Heart left ventricle (tissue), 16 donors: Measurements from ENCODE around the gene R3HDM2. TPM values are rescaled to one million over a fixed set of nuclear protein-coding genes. Genes with fewer than 3 reads are reported as not detected.
A peak's percentile ranks its signal among the peaks of the same experiment; 100 is the strongest.

Experiments used
- ATAC-seq, 4 donors: fragments of 200-7000 bp; cut with Tn5 transposase; one replicate each; pipeline ENCODE4 v1.9.1; 2020 to 2022; ENCODE audit warnings: moderate library complexity in 4 of 4, mild to moderate bottlenecking in 3 of 4, moderate number of reproducible peaks in 1 of 4
- DNase-seq, 5 donors: peaks; one replicate each; pipeline ENCODE4 v3.0.0-alpha.2; 2020
- H3K27ac ChIP-seq, 12 donors: fragments of 200-600 bp; sonication (generic) in 4 of 12; one replicate each; pipeline versions ENCODE4 v1.5.0 to v1.8.0; 2016 to 2022; ENCODE audit warnings: mild to moderate bottlenecking in 2 of 12
- H3K27me3 ChIP-seq, 9 donors: fragments of 200-600 bp; sonication (generic) in 2 of 9; one replicate each; pipeline versions ENCODE4 v1.5.1 to v1.8.0; 2016 to 2022; ENCODE audit warnings: mild to moderate bottlenecking in 3 of 9
- H3K36me3 ChIP-seq, 9 donors: fragments of 200-600 bp; sonication (generic) in 2 of 9; one replicate each; pipeline versions ENCODE4 v1.5.0 to v1.8.0; 2018 to 2022; ENCODE audit warnings: mild to moderate bottlenecking in 2 of 9
- H3K4me1 ChIP-seq, 12 donors: fragments of 200-600 bp; sonication (generic) in 4 of 12; one replicate each; pipeline versions ENCODE4 v1.5.0 to v1.8.0; 2016 to 2022; ENCODE audit warnings: mild to moderate bottlenecking in 3 of 12
- H3K4me3 ChIP-seq, 12 donors: fragments of 200-600 bp; sonication (generic) in 4 of 12; one replicate each; pipeline versions ENCODE4 v1.5.0 to v1.8.0; 2017 to 2022; ENCODE audit warnings: mild to moderate bottlenecking in 9 of 12, moderate library complexity in 4 of 12
- H3K9me3 ChIP-seq, 12 donors: fragments of 200-600 bp; sonication (generic) in 4 of 12; one replicate each; pipeline versions ENCODE4 v1.5.0 to v1.8.0; 2016 to 2022; ENCODE audit warnings: mild to moderate bottlenecking in 1 of 12
- POLR2A ChIP-seq, 2 donors: fragments of 450-650 bp; IDR thresholded peaks; one replicate each; pipeline ENCODE4 v1.6.1; 2017; ENCODE audit warnings: antibody characterized with exemption in 2 of 2, mild to moderate bottlenecking in 2 of 2, moderate library complexity in 2 of 2
- WGBS, 4 donors: extraction: QIAGEN DNeasy Blood & Tissue Kit in 2 of 4; methylation state at CpG; one replicate each; pipeline versions ENCODE4 v1.1.5 to v1.1.7; 2013 to 2018; 5-methylcytosine and 5-hydroxymethylcytosine counted together
- intact Hi-C, 10 donors: fragments of 100-400 bp; cut with DNase I; formaldehyde crosslinking; loops; one replicate each; pipeline versions ENCODE4 v1.11.1 to v1.14.2; 2022
- polyA plus RNA-seq, 2 donors: library from polyadenylated mRNA; stranded (reverse); fragments of 200-250 nt; gene quantifications; one replicate each; pipeline ENCODE4 v1.2.3, GENCODE V29; 2013
- total RNA-seq, 9 donors: library from RNA; depleted of rRNA in 2 of 9; stranded (reverse); fragments of >200 nt in 2 of 9; fragmentation: NEBNext Ultra II Directional in 3 of 9; extraction: Animal tissue kit (Norgen Biotek cat#: 25700) in 3 of 9; gene quantifications; one replicate each; pipeline versions ENCODE4 v1.1.0 to v1.2.4, GENCODE V29; 2016 to 2023
- TF ChIP-seq, protein P1 (sequence below), 12 donors: fragments of 200-600 bp; sonication (generic) in 4 of 12; IDR thresholded peaks; one replicate each; pipeline versions ENCODE4 v1.5.0 to v1.8.0; 2018 to 2022; ENCODE audit warnings: antibody characterized with exemption in 12 of 12, mild to moderate bottlenecking in 5 of 12
- donor health status: ischemic (EF 13 %, LVEDD 7.1; RV severe dilation, severe dysfunction).
- donor health status: healthy with polysubstance abuse.
- donor health status: DM: no; HTN: yes; CAD: no.
- donor health status: DM: no; HTN: no; CAD: no.
- donor health status: ischemic (EF 25% LVEDD 6.9; RV normal size, moderate dysfunction).
- donor health status: ischemic (EF 25% LVEDD 5.7; RV mildly dilated, moderate dysfunction).
- donor health status: healthy.
- donor health status: DM: yes; HTN: yes; CAD: no.
- donor health status: ischemic (EF 35%, LVEDD 5.7; RV mildly dilated, moderate dysfunction).
- donor health status: nonischemic (EF 11% LVEDD 7.7; RV severe dilation, severe dysfunction).
- donor health status: DM: yes; HTN: yes; CAD: no.
- donor health status: PGD.
- donor health status: ischemic (EF 29% LVEDD 5.4; RV normal size, mild dysfunction).
- donor health status: nonischemic (EF 23%, LVEDD 6.1; RV moderate dilation, normal function).

R3HDM2 gene
- total and polyA plus RNA-seq, 11 donors = 12.7 to 102 (median 59.8) TPM

DNA sequence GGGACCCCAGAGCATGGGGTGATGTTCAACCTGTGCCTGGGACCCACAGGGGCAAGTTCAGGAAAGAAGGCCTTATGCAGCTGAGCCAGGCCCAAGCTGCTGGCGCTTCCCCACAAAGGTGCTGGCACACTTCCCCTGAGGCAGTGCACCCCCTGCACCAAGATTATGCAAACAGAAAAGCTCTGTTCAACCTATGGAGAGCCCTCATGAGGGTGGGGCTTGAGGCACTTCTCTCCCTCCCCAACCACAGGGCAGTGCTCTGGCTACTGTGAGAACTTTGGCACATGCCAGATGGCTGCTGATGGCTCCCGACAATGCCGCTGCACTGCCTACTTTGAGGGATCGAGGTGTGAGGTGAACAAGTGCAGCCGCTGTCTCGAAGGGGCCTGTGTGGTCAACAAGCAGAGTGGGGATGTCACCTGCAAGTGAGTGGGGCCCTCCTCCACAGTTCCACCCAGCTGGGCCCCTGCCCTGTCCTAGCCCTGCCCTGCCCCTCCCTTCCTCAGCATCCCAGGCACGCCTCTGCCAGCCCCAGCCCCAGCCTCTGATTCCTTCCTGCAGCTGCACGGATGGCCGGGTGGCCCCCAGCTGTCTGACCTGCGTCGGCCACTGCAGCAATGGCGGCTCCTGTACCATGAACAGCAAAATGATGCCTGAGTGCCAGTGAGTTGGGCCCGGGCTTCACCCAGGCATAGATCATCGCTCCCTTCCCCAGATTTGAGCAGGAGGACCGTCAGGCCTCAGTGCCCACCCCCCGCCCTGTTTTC, 219.7 kb downstream of the R3HDM2 start:
- no peak for TF ChIP-seq POLR2A (IDR thresholded peaks at IDR 0.05)
- no peak overlapping the region for H3K4me3 ChIP-seq
- ATAC-seq (no peak), DNase-seq (no peak)
- intact Hi-C loops = loop anchor here in 2 of 10 donors (5.0 kb wide), 2 partner anchors 66 to 246 kb away; partner anchors contain the start of genes GLI1 (in 1 of the 2) and INHBE (in 1 of the 2)
- no peaks in the 10 kb centered on the region for H3K9me3 ChIP-seq
- H3K4me1 ChIP-seq = peaks cover 11 to 52% (median 35%) of the 10 kb centered on the region in 12 donors
- peaks cover 0 to 18% (median 9%) of the 10 kb centered on the region in 9 donors for H3K27me3 ChIP-seq
- WGBS, 4 donors = 80 to 88% (median 82%) methylated on average over 8 to 16 of the region's 16 CpGs
- peaks cover 0 to 68% (median 38%) of the 10 kb centered on the region in 9 donors for H3K36me3 ChIP-seq
- H3K27ac ChIP-seq = no peak overlapping the region

DNA sequence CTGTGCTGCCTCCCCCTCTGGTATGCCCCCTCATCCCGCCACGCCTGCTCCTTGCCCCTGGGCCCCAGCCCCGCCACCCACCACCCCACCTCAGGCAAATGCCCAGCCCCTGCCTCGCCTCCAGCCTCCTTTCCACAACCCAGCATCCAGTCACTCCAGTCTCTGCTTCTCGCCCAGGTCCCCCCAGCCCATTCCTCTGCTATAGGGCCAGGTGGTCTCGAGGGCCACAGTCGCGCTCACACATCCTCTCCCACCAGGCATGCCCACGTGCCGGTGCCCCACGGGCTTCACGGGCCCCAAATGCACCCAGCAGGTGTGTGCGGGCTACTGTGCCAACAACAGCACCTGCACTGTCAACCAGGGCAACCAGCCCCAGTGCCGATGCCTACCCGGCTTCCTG, 220.4 kb downstream of the R3HDM2 start:
- H3K4me3 ChIP-seq = no peak overlapping the region
- no peak for ATAC-seq
- intact Hi-C loops = loop anchor here in 2 of 10 donors (5.0 kb wide), 2 partner anchors 67 to 247 kb away; partner anchors contain the start of genes GLI1 (in 1 of the 2) and INHBE (in 1 of the 2)
- 93 to 95% (median 94%) methylated on average over 15 of the region's 15 CpGs for WGBS, 4 donors
- H3K4me1 ChIP-seq = peaks cover 11 to 45% (median 30%) of the 10 kb centered on the region in 12 donors
- H3K36me3 ChIP-seq = peaks cover 0 to 74% (median 45%) of the 10 kb centered on the region in 9 donors
- peaks cover 0 to 11% (median 3%) of the 10 kb centered on the region in 9 donors for H3K27me3 ChIP-seq
- TF ChIP-seq, protein P1, sequence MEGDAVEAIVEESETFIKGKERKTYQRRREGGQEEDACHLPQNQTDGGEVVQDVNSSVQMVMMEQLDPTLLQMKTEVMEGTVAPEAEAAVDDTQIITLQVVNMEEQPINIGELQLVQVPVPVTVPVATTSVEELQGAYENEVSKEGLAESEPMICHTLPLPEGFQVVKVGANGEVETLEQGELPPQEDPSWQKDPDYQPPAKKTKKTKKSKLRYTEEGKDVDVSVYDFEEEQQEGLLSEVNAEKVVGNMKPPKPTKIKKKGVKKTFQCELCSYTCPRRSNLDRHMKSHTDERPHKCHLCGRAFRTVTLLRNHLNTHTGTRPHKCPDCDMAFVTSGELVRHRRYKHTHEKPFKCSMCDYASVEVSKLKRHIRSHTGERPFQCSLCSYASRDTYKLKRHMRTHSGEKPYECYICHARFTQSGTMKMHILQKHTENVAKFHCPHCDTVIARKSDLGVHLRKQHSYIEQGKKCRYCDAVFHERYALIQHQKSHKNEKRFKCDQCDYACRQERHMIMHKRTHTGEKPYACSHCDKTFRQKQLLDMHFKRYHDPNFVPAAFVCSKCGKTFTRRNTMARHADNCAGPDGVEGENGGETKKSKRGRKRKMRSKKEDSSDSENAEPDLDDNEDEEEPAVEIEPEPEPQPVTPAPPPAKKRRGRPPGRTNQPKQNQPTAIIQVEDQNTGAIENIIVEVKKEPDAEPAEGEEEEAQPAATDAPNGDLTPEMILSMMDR (IDR thresholded peaks at IDR 0.05) = no peak
- no peak for TF ChIP-seq POLR2A (IDR thresholded peaks at IDR 0.05)
- H3K27ac ChIP-seq = no peak overlapping the region
- no peaks in the 10 kb centered on the region for H3K9me3 ChIP-seq
- DNase-seq = no peak

DNA sequence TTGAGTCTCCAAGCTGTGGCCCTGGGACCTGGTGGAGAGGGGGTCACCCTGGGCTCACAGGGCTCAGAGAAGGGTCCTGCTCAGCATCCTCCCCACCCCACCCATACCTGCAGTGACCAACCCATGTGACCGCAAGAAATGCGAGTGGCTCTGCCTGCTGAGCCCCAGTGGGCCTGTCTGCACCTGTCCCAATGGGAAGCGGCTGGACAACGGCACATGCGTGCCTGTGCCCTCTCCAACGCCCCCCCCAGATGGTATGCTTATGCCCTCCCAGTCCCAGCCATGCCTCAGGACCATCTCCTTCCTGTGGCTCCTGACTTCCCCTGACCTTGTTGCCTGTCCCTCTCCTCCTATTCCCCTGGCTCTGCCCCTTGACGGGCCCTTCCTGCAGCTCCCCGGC, 220.9 kb downstream of the R3HDM2 start:
- peaks cover 11 to 43% (median 29%) of the 10 kb centered on the region in 12 donors for H3K4me1 ChIP-seq
- H3K27me3 ChIP-seq = peaks cover 0 to 6% (median 0%) of the 10 kb centered on the region in 9 donors
- intact Hi-C loops = loop anchor here in 2 of 10 donors (5.0 kb wide), 2 partner anchors 67 to 247 kb away; partner anchors contain the start of genes GLI1 (in 1 of the 2) and INHBE (in 1 of the 2)
- H3K36me3 ChIP-seq = peaks cover 0 to 80% (median 50%) of the 10 kb centered on the region in 9 donors
- H3K27ac ChIP-seq = peak overlapping the region in 1 of 12 donors; percentile 69
- DNase-seq (no peak), ATAC-seq (no peak)
- 88 to 91% (median 90%) methylated on average over 8 of the region's 8 CpGs for WGBS, 4 donors
- H3K4me3 ChIP-seq = no peak overlapping the region
- H3K9me3 ChIP-seq = no peaks in the 10 kb centered on the region
- TF ChIP-seq, protein P1 (IDR thresholded peaks at IDR 0.05) = no peak
- TF ChIP-seq POLR2A (IDR thresholded peaks at IDR 0.05) = no peak

DNA sequence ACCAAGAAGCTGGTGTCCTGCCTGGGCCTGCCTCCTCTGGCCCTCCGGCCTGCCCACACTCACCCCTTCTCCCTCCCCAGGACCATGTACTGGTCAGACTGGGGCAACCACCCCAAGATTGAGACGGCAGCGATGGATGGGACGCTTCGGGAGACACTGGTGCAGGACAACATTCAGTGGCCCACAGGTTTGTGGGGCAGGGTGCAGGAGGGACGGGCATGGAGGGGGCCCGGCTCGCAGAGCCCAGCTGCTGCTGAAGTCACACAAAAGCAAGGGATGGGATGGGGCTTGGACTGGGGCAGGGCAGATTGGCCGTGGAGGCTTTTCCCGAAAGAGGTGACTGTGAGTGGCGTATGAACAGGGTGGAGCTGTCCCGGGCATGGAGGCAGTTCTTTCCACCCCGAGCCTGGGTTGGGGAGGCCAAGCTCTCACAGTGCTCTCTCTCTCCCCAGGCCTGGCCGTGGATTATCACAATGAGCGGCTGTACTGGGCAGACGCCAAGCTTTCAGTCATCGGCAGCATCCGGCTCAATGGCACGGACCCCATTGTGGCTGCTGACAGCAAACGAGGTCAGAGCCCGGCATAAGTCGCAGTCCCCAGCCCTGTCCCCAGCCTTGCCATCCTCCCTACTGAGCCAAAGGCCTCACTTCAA, 222.1 kb downstream of the R3HDM2 start:
- peak; percentile 68 to 72 (median 70) for ATAC-seq
- Histone ChIP-seq H3K27me3 (peaks cover 0 to 2% (median 0%) of the 10 kb centered on the region in 9 donors), H3K36me3 (peaks cover 0 to 91% (median 62%) of the 10 kb centered on the region in 9 donors), H3K4me3 (no peak overlapping the region), H3K4me1 (peaks cover 10 to 32% (median 23%) of the 10 kb centered on the region in 12 donors), H3K9me3 (no peaks in the 10 kb centered on the region), H3K27ac (peak overlapping the region; percentile 22 to 84 (median 66))
- intact Hi-C loops = no loop called here
- 36 to 41% (median 37%) methylated on average over 20 to 22 of the region's 22 CpGs for WGBS, 4 donors
- TF ChIP-seq, protein P1 (IDR thresholded peaks at IDR 0.05) = no peak
- no peak for TF ChIP-seq POLR2A (IDR thresholded peaks at IDR 0.05)
- peak; percentile 82 to 91 (median 84) for DNase-seq
